Neural cell (in vitro differentiated cells): ENCODE results near the gene EVPL. TPM values are rescaled to one million over a fixed set of nuclear protein-coding genes. Genes with fewer than 3 reads are reported as not detected.
"Not testable (repeated sequence)": the region's sequence is repeated elsewhere in the genome, so short reads cannot be mapped to it uniquely, and the experiment has no call there.

ENCODE experiments used
- H2AFZ ChIP-seq: fragments of 200-600, 300-800 bp; sonication (generic), shearing (Covaris generic); 2 replicates; pipeline ENCODE4 v1.6.0; 2014; ENCODE audit warnings: low read depth, mild to moderate bottlenecking, antibody characterized with exemption, low read length, moderate library complexity
- H3F3A ChIP-seq: fragments of 200-600 bp; shearing (Covaris generic); 2 replicates; pipeline ENCODE4 v1.6.1; 2016; ENCODE audit warnings: mild to moderate bottlenecking, moderate library complexity, mixed read lengths, antibody characterized with exemption, low read length; ENCODE audit not compliant: insufficient read depth, poor library complexity, severe bottlenecking
- H3K27ac ChIP-seq: fragments of 200-600, 300-800 bp; sonication (generic), shearing (Covaris generic); 2 replicates; pipeline ENCODE4 v1.5.1; 2014; ENCODE audit warnings: mild to moderate bottlenecking, low read length, moderate library complexity
- H3K27me3 ChIP-seq: fragments of 300-800, 200-600 bp; sonication (generic), shearing (Covaris generic); 2 replicates; pipeline ENCODE4 v1.6.0; 2014; ENCODE audit warnings: mild to moderate bottlenecking, low read depth, low read length, moderate library complexity; ENCODE audit not compliant: insufficient read depth
- H3K36me3 ChIP-seq: fragments of 300-800, 200-600 bp; sonication (generic), shearing (Covaris generic); 2 replicates; pipeline ENCODE4 v1.5.1; 2014; ENCODE audit warnings: mild to moderate bottlenecking, antibody characterized with exemption, low read length, moderate library complexity; ENCODE audit not compliant: insufficient read depth
- H3K4me2 ChIP-seq: fragments of 300-800, 200-600 bp; sonication (generic), shearing (Covaris generic); 2 replicates; pipeline ENCODE4 v1.6.0; 2014; ENCODE audit warnings: mild to moderate bottlenecking, low read length
- H3K4me3 ChIP-seq: fragments of 300-800, 200-600 bp; sonication (generic), shearing (Covaris generic); 2 replicates; pipeline ENCODE4 v1.5.1; 2014; ENCODE audit warnings: mild to moderate bottlenecking, low read length, moderate library complexity
- H3K79me2 ChIP-seq: fragments of 200-600 bp; shearing (Covaris generic); replicated peaks from 2 replicates; pipeline ENCODE4 v1.6.0; 2014; ENCODE audit warnings: mild to moderate bottlenecking, low read length, moderate library complexity; ENCODE audit not compliant: insufficient read depth
- H3K9ac ChIP-seq: fragments of 300-800, 200-600 bp; sonication (generic), shearing (Covaris generic); 2 replicates; pipeline ENCODE4 v1.6.1; 2016; ENCODE audit warnings: mild to moderate bottlenecking, low read length, mixed read lengths
- H3K9me2 ChIP-seq: fragments of 200-600 bp; shearing (Covaris generic); 2 replicates; pipeline ENCODE4 v1.6.1; 2016; ENCODE audit warnings: mild to moderate bottlenecking, low read length, mixed read lengths; ENCODE audit not compliant: insufficient read depth
- H3K9me3 ChIP-seq: fragments of 200-600, 300-800 bp; sonication (generic), shearing (Covaris generic); 2 replicates; pipeline ENCODE4 v1.6.1; 2016; ENCODE audit warnings: mild to moderate bottlenecking, mixed run types, low read length, moderate library complexity, mixed read lengths
- H4K20me1 ChIP-seq: fragments of 200-600 bp; shearing (Covaris generic); 2 replicates; pipeline ENCODE4 v1.6.1; 2016; ENCODE audit warnings: mild to moderate bottlenecking, mixed run types; ENCODE audit not compliant: insufficient read depth
- EP300 ChIP-seq: fragments of 450-650 bp; conservative IDR thresholded peaks from 2 replicates; pipeline ENCODE4 v1.6.1; 2014; ENCODE audit warnings: antibody characterized with exemption, mild to moderate bottlenecking, moderate library complexity; ENCODE audit not compliant: poor library complexity, severe bottlenecking
- EZH2 ChIP-seq: fragments of 200-600, 300-800 bp; shearing (Covaris generic), sonication (generic); IDR thresholded peaks from 2 replicates; pipeline ENCODE4 v1.6.1; 2014; ENCODE audit warnings: antibody characterized with exemption, low read length, borderline replicate concordance, mild to moderate bottlenecking; ENCODE audit not compliant: insufficient read depth, poor library complexity, severe bottlenecking
- MXI1 ChIP-seq: fragments of 450-650 bp; conservative IDR thresholded peaks from 2 replicates; pipeline ENCODE4 v1.6.1; 2014; ENCODE audit warnings: antibody characterized with exemption, mild to moderate bottlenecking; ENCODE audit not compliant: poor library complexity, severe bottlenecking
- POLR2AphosphoS5 ChIP-seq: IDR thresholded peaks from 2 replicates; pipeline ENCODE4 v1.6.1; 2012
- RAD21 ChIP-seq: fragments of 450-650 bp; conservative IDR thresholded peaks from 2 replicates; pipeline ENCODE4 v1.6.1; 2014; ENCODE audit warnings: antibody characterized with exemption, mild to moderate bottlenecking, moderate library complexity
- SMC3 ChIP-seq: fragments of 450-650 bp; conservative IDR thresholded peaks from 2 replicates; pipeline ENCODE4 v1.6.1; 2014; ENCODE audit warnings: antibody characterized with exemption, mild to moderate bottlenecking, moderate library complexity; ENCODE audit not compliant: poor library complexity
- TAF1 ChIP-seq: IDR thresholded peaks from 2 replicates; pipeline ENCODE4 v1.6.1; 2012; ENCODE audit warnings: low read depth
- polyA plus RNA-seq: library from polyadenylated mRNA; depleted of rRNA; stranded (reverse); fragments of >200 nt; gene quantifications from 2 replicates; pipeline ENCODE4 v1.2.3, GENCODE V29; 2014
- TF ChIP-seq, protein P1 (sequence below): IDR thresholded peaks from 2 replicates; pipeline ENCODE4 v1.6.1; 2012; ENCODE audit warnings: borderline replicate concordance
- TF ChIP-seq, protein P2 (sequence below): fragments of 450-650 bp; IDR thresholded peaks from 2 replicates; pipeline ENCODE4 v1.5.1; 2014; ENCODE audit warnings: antibody characterized with exemption, mild to moderate bottlenecking, moderate library complexity; ENCODE audit not compliant: poor library complexity, severe bottlenecking

EVPL gene
- polyA plus RNA-seq, 1 donor from 2014 or later, result not detected

DNA sequence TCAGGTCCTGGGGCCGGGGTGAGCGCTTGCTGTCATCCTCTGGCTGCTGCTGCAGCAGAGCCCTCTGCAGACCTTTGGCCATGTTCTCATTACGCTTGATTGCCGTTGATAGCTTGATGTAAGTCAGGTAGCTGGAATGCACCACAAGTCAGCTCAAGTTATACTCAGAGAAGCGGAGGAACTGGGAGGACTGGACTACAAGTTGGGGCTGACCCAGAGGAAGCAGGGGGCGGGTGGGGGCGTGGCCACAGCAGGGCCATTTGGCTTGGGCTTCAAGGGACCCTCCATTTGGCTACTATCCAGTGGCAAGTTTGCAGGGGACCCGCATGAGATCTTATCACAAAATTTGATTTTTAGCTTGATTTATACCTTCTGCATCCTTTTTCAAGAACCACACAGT lies 19.0 kb upstream of the EVPL start:
- no peaks in the 10 kb centered on the region for H4K20me1 ChIP-seq
- no peak for TF ChIP-seq EP300
- no peak for TF ChIP-seq EZH2
- no peak for TF ChIP-seq MXI1
- no peak for TF ChIP-seq POLR2AphosphoS5
- TF ChIP-seq, protein P1, sequence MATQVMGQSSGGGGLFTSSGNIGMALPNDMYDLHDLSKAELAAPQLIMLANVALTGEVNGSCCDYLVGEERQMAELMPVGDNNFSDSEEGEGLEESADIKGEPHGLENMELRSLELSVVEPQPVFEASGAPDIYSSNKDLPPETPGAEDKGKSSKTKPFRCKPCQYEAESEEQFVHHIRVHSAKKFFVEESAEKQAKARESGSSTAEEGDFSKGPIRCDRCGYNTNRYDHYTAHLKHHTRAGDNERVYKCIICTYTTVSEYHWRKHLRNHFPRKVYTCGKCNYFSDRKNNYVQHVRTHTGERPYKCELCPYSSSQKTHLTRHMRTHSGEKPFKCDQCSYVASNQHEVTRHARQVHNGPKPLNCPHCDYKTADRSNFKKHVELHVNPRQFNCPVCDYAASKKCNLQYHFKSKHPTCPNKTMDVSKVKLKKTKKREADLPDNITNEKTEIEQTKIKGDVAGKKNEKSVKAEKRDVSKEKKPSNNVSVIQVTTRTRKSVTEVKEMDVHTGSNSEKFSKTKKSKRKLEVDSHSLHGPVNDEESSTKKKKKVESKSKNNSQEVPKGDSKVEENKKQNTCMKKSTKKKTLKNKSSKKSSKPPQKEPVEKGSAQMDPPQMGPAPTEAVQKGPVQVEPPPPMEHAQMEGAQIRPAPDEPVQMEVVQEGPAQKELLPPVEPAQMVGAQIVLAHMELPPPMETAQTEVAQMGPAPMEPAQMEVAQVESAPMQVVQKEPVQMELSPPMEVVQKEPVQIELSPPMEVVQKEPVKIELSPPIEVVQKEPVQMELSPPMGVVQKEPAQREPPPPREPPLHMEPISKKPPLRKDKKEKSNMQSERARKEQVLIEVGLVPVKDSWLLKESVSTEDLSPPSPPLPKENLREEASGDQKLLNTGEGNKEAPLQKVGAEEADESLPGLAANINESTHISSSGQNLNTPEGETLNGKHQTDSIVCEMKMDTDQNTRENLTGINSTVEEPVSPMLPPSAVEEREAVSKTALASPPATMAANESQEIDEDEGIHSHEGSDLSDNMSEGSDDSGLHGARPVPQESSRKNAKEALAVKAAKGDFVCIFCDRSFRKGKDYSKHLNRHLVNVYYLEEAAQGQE, result no peak
- TF ChIP-seq TAF1, result no peak
- no peak for TF ChIP-seq SMC3
- TF ChIP-seq RAD21, result no peak
- TF ChIP-seq, protein P2, sequence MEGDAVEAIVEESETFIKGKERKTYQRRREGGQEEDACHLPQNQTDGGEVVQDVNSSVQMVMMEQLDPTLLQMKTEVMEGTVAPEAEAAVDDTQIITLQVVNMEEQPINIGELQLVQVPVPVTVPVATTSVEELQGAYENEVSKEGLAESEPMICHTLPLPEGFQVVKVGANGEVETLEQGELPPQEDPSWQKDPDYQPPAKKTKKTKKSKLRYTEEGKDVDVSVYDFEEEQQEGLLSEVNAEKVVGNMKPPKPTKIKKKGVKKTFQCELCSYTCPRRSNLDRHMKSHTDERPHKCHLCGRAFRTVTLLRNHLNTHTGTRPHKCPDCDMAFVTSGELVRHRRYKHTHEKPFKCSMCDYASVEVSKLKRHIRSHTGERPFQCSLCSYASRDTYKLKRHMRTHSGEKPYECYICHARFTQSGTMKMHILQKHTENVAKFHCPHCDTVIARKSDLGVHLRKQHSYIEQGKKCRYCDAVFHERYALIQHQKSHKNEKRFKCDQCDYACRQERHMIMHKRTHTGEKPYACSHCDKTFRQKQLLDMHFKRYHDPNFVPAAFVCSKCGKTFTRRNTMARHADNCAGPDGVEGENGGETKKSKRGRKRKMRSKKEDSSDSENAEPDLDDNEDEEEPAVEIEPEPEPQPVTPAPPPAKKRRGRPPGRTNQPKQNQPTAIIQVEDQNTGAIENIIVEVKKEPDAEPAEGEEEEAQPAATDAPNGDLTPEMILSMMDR, result no peak
- no peaks in the 10 kb centered on the region for H3K79me2 ChIP-seq
- H3K27me3 ChIP-seq, result no peaks in the 10 kb centered on the region
- no peaks in the 10 kb centered on the region for H3K9me3 ChIP-seq
- no peak overlapping the region for H3K4me3 ChIP-seq
- no peaks in the 10 kb centered on the region for H3F3A ChIP-seq
- no peak overlapping the region for H2AFZ ChIP-seq
- no peak overlapping the region for H3K4me2 ChIP-seq
- H3K9ac ChIP-seq, result no peak overlapping the region
- no peak overlapping the region for H3K27ac ChIP-seq
- no peaks in the 10 kb centered on the region for H3K9me2 ChIP-seq
- H3K36me3 ChIP-seq, result peaks cover 6% of the 10 kb centered on the region

DNA sequence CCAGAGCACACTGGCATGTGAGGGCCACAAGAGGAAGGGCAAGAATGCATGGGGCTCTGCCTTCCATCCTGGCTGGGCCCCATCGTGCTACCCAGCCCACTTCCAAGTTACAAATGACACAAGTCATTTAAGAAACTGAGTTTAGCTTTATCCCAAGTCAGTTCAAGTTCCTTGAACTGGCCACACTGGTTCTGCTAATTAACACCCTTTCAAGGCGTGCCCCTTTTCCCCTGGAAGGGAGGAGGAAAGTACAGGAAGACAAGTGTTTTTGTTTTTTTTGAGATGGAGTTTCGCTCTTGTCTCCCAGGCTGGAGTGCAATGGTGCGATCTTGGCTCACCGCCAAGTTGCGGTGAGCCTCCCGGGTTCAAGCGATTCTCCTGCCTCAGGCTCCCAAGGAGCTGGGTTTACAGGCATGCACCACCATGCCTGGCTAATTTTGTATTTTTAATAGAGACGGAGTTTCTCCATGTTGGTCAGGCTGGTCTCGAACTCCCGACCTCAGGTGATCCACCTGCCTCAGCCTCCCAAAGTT lies 17.4 kb upstream of the EVPL start:
- not testable (repeated sequence) for H3K9ac ChIP-seq, H3K36me3 ChIP-seq, H3K27me3 ChIP-seq, H2AFZ ChIP-seq, H3K4me3 ChIP-seq, H3K9me3 ChIP-seq, H3K4me2 ChIP-seq, H3K9me2 ChIP-seq, H3K79me2 ChIP-seq, H3K27ac ChIP-seq, H3F3A ChIP-seq, H4K20me1 ChIP-seq

DNA sequence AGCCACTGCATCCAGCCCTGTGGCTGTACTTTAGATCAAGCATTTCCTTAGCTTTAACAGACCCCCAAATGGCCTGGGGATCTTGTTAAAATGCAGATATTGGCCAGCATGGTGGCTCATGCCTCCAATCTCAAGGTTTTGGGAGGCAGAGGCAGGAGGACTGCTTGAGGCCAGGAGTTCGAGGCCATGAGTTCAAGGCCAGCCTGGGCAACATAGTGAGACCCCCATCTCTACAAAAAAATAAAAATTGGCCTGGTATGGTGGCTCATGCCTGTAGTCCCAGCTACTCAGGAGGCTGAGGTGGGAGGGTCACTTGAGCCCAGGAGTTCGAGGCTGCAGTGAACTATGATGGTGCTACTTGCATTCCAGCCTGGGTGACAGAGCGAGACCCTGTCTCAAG lies 15.8 kb upstream of the EVPL start:
- H3K27ac ChIP-seq, H3K9ac ChIP-seq, H3K9me3 ChIP-seq, H2AFZ ChIP-seq, H4K20me1 ChIP-seq, H3K36me3 ChIP-seq, H3K4me3 ChIP-seq, H3F3A ChIP-seq, H3K9me2 ChIP-seq, H3K4me2 ChIP-seq, H3K79me2 ChIP-seq, H3K27me3 ChIP-seq: not testable (repeated sequence)
